ENCODE data around the gene DENND2D. TPM values are rescaled to one million over a fixed set of nuclear protein-coding genes. Genes with fewer than 3 reads are reported as not detected.

Gene DENND2D
- total and polyA plus RNA-seq, 8 donors = 8.0 to 30.4 (median 19.5) TPM

GRCh38 chr1:111214074-111214801 lies 13.8 kb upstream of the DENND2D start:
- FAIRE-seq (no peak), ATAC-seq (no peak), DNase-seq (no peak)
- H3K27ac ChIP-seq = no peak overlapping the region
- H3K36me3 ChIP-seq = no peaks in the 10 kb centered on the region
- H3K27me3 ChIP-seq = no peaks in the 10 kb centered on the region
- H3K4me3 ChIP-seq = no peak overlapping the region
- no peaks in the 10 kb centered on the region for H3K9me3 ChIP-seq
- H3K4me1 ChIP-seq = no peaks in the 10 kb centered on the region
- intact Hi-C loops (cut with DNase I) = no loop called here
- TF ChIP-seq CTCF (IDR thresholded peaks at IDR 0.05) = no peak
- 85 to 86% methylated on average over 6 of the region's 6 CpGs for WGBS, 2 donors

- H3K4me1 ChIP-seq = no peaks in the 10 kb centered on the region
- H3K9me3 ChIP-seq = no peaks in the 10 kb centered on the region
- FAIRE-seq (no peak), ATAC-seq (no peak), DNase-seq (no peak)
- TF ChIP-seq CTCF (IDR thresholded peaks at IDR 0.05) = no peak
- no peaks in the 10 kb centered on the region for H3K36me3 ChIP-seq
- WGBS, 2 donors = 85 to 91% methylated on average over 6 of the region's 6 CpGs
- no peak overlapping the region for H3K4me3 ChIP-seq
- no peak overlapping the region for H3K27ac ChIP-seq
- H3K27me3 ChIP-seq = no peaks in the 10 kb centered on the region
- intact Hi-C loops (cut with DNase I) = no loop called here
Observed at GRCh38 chr1:111213412-111213811, 13.0 kb upstream of the DENND2D start.

- intact Hi-C loops (cut with DNase I) = no loop called here
- DNase-seq (no peak), FAIRE-seq (no peak), ATAC-seq (no peak)
- 80% methylated on average over 5 of the region's 5 CpGs for WGBS, 2 donors
- Histone ChIP-seq H3K27me3 (no peaks in the 10 kb centered on the region), H3K9me3 (no peaks in the 10 kb centered on the region), H3K4me3 (no peak overlapping the region), H3K36me3 (no peaks in the 10 kb centered on the region), H3K27ac (no peak overlapping the region), H3K4me1 (no peaks in the 10 kb centered on the region)
- no peak for TF ChIP-seq CTCF (IDR thresholded peaks at IDR 0.05)
Observed at GRCh38 chr1:111212634-111213335, 12.3 kb upstream of the DENND2D start.

- no peak for TF ChIP-seq CTCF (IDR thresholded peaks at IDR 0.05)
- no peak overlapping the region for H3K4me3 ChIP-seq
- DNase-seq (no peak), FAIRE-seq (no peak), ATAC-seq (no peak)
- H3K9me3 ChIP-seq = no peaks in the 10 kb centered on the region
- H3K27me3 ChIP-seq = no peaks in the 10 kb centered on the region
- no peak overlapping the region for H3K27ac ChIP-seq
- intact Hi-C loops (cut with DNase I) = no loop called here
- no peaks in the 10 kb centered on the region for H3K4me1 ChIP-seq
- 63 to 71% methylated on average over 1 of the region's 1 CpG for WGBS, 2 donors
- H3K36me3 ChIP-seq = no peaks in the 10 kb centered on the region
Observed at GRCh38 chr1:111211921-111212320, 11.5 kb upstream of the DENND2D start.

GRCh38 chr1:111209622-111210021 lies 9.2 kb upstream of the DENND2D start:
- H3K27ac ChIP-seq = no peak overlapping the region
- intact Hi-C loops (cut with DNase I) = no loop called here
- ATAC-seq (no peak), DNase-seq (no peak), FAIRE-seq (no peak)
- no peaks in the 10 kb centered on the region for H3K36me3 ChIP-seq
- no peaks in the 10 kb centered on the region for H3K27me3 ChIP-seq
- TF ChIP-seq CTCF (IDR thresholded peaks at IDR 0.05) = no peak
- WGBS, 2 donors = 68 to 89% methylated on average over 4 of the region's 4 CpGs
- H3K4me3 ChIP-seq = no peak overlapping the region
- no peaks in the 10 kb centered on the region for H3K9me3 ChIP-seq
- peaks cover 0 to 5% (median 0%) of the 10 kb centered on the region in 3 donors for H3K4me1 ChIP-seq

Measured in pancreas (tissue), 10 donors.